CD4-positive, CD25-positive, alpha-beta regulatory T cell (primary cell): ENCODE measurements around the gene TNFRSF13B. TPM values are rescaled to one million over a fixed set of nuclear protein-coding genes. Genes with fewer than 3 reads are reported as not detected.
"Not testable (repeated sequence)": the region's sequence is repeated elsewhere in the genome, so short reads cannot be mapped to it uniquely, and the experiment has no call there.

Experiments
- ATAC-seq, 2 donors: fragments of 150-1000 bp; cut with Tn5 transposase; one replicate each; pipeline ENCODE4 v1.10.0; 2021; ENCODE audit warnings: low read depth in 2 of 2, moderate number of reproducible peaks in 2 of 2, moderate library complexity in 1 of 2
- DNase-seq, 3 donors: peaks; one replicate each; pipeline versions ENCODE4 v3.0.0 to v3.0.0-alpha.2; 2012 to 2022; ENCODE audit warnings: mixed read lengths in 1 of 3
- H3K27ac ChIP-seq: one replicate; pipeline ENCODE4 v1.7.0; 2013; ENCODE audit warnings: mild to moderate bottlenecking, low read length; ENCODE audit not compliant: insufficient read depth, poor library complexity, severe bottlenecking
- H3K27me3 ChIP-seq: one replicate; pipeline ENCODE4 v1.7.0; 2013; ENCODE audit warnings: low read length; ENCODE audit not compliant: control insufficient read depth, insufficient read depth
- H3K36me3 ChIP-seq: one replicate; pipeline ENCODE4 v1.7.0; 2013; ENCODE audit warnings: mild to moderate bottlenecking, low read length, moderate library complexity; ENCODE audit not compliant: control insufficient read depth, insufficient read depth
- H3K4me1 ChIP-seq: 2 replicates; pipeline ENCODE4 v1.7.0; 2013; ENCODE audit warnings: mild to moderate bottlenecking, low read length; ENCODE audit not compliant: insufficient read depth, control insufficient read depth, poor library complexity, severe bottlenecking
- H3K4me3 ChIP-seq: one replicate; pipeline ENCODE4 v1.7.0; 2013; ENCODE audit warnings: low read depth, mild to moderate bottlenecking, low read length, moderate library complexity
- H3K9me3 ChIP-seq, 2 experiments: 1 replicate in 1 of 2; 2 replicates in 1 of 2; pipeline ENCODE4 v1.7.0; 2013; ENCODE audit warnings: low read length in 2 of 2, mild to moderate bottlenecking in 1 of 2, moderate library complexity in 1 of 2; ENCODE audit not compliant: control insufficient read depth in 2 of 2
- H3K27ac Mint-ChIP-seq, 3 donors: one replicate each; pipeline ENCODE4 v1.8.0; 2020 to 2022; ENCODE audit warnings: mild to moderate bottlenecking in 3 of 3, mixed read lengths in 3 of 3, moderate library complexity in 2 of 3
- H3K27me3 Mint-ChIP-seq: one replicate; pipeline ENCODE4 v1.8.0; 2022; ENCODE audit warnings: mild to moderate bottlenecking, mixed read lengths
- H3K36me3 Mint-ChIP-seq: one replicate; pipeline ENCODE4 v1.8.0; 2020; ENCODE audit warnings: mixed read lengths
- H3K4me1 Mint-ChIP-seq, 4 donors: one replicate each; pipeline ENCODE4 v1.8.0; 2020 to 2022; ENCODE audit warnings: mixed read lengths in 4 of 4, mild to moderate bottlenecking in 1 of 4
- H3K4me3 Mint-ChIP-seq, 4 donors: one replicate each; pipeline ENCODE4 v1.8.0; 2020 to 2022; ENCODE audit warnings: mild to moderate bottlenecking in 4 of 4, mixed read lengths in 4 of 4, moderate library complexity in 3 of 4
- H3K9me3 Mint-ChIP-seq, 7 donors: one replicate each; pipeline ENCODE4 v1.8.0; 2020 to 2022; ENCODE audit warnings: mixed read lengths in 7 of 7, mild to moderate bottlenecking in 3 of 7, moderate library complexity in 2 of 7
- polyA plus RNA-seq, 4 donors: library from polyadenylated mRNA; unstranded; fragments of 300-500 nt; fragmentation: Illumina TruSeq; gene quantifications; one replicate each; pipeline ENCODE4 v1.2.3, GENCODE V29; 2021
- total RNA-seq: library from RNA; stranded (reverse); gene quantifications from one replicate; pipeline ENCODE4 v1.2.3, GENCODE V29; 2022

TNFRSF13B gene
- total and polyA plus RNA-seq, 5 donors from 2014 or later: 0.73 to 4.8 (median 3.1) TPM

DNA sequence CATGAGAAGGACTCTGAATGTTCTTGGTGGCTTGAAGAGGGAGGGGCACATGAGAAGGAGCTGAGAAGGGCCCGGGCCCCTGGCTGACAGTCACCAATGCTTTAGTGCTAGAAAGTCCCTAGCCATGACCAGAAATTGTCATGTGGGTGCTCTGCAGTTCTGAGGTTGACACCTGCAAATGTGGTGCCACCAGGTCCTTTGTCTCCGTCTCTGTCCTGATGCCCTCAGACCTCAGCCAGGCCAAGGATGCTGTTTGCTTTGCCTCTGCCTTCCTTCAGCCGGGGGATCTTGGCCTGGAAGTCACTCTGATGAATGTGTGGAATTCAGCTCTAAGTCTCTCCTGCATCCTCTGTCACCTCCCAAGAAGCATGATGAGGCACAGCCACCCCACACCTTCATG, 63.6 kb downstream of the TNFRSF13B start:
- Histone ChIP-seq H3K4me3 (no peak overlapping the region), H3K27ac (no peak overlapping the region), H3K36me3 (no peaks in the 10 kb centered on the region), H3K9me3 (no peaks in the 10 kb centered on the region), H3K27me3 (peaks cover 2% of the 10 kb centered on the region), H3K4me1 (peaks cover 8% of the 10 kb centered on the region)
- Mint-ChIP-seq H3K27ac (peak overlapping the region in 1 of 3 donors; percentile 28), H3K9me3 (peaks cover 0 to 2% (median 0%) of the 10 kb centered on the region in 7 donors), H3K27me3 (peaks cover 23% of the 10 kb centered on the region), H3K4me1 (peaks cover 0 to 35% (median 12%) of the 10 kb centered on the region in 4 donors), H3K4me3 (no peak overlapping the region), H3K36me3 (no peaks in the 10 kb centered on the region)
- DNase-seq: no peak
- no peak for ATAC-seq

GRCh38 chr17:16906680-16907079, 65.2 kb downstream of the TNFRSF13B start:
- H3K9me3 Mint-ChIP-seq: peaks cover 0 to 2% (median 0%) of the 10 kb centered on the region in 7 donors

GRCh38 chr17:16905593-16906191, 66.2 kb downstream of the TNFRSF13B start:
- Mint-ChIP-seq H3K27ac (no peak overlapping the region), H3K9me3 (peaks cover 0 to 1% (median 0%) of the 10 kb centered on the region in 7 donors), H3K27me3 (peaks cover 38% of the 10 kb centered on the region), H3K4me3 (no peak overlapping the region), H3K36me3 (no peaks in the 10 kb centered on the region), H3K4me1 (peaks cover 0 to 22% (median 9%) of the 10 kb centered on the region in 4 donors)
- peaks cover 8% of the 10 kb centered on the region for H3K4me1 ChIP-seq
- ATAC-seq (no peak), DNase-seq (no peak)
- no peaks in the 10 kb centered on the region for H3K36me3 ChIP-seq
- H3K27ac ChIP-seq: no peak overlapping the region
- H3K9me3 ChIP-seq: no peaks in the 10 kb centered on the region
- H3K27me3 ChIP-seq: peaks cover 12% of the 10 kb centered on the region
- no peak overlapping the region for H3K4me3 ChIP-seq

More at GRCh38 chr17:16906680-16907079, 65.2 kb downstream of the TNFRSF13B start:
- peaks cover 0 to 28% (median 12%) of the 10 kb centered on the region in 4 donors for H3K4me1 Mint-ChIP-seq
- Histone ChIP-seq H3K4me1 (peaks cover 8% of the 10 kb centered on the region), H3K27me3 (peaks cover 5% of the 10 kb centered on the region), H3K4me3 (no peak overlapping the region), H3K36me3 (no peaks in the 10 kb centered on the region), H3K9me3 (no peaks in the 10 kb centered on the region), H3K27ac (no peak overlapping the region)
- no peak overlapping the region for H3K27ac Mint-ChIP-seq
- H3K4me3 Mint-ChIP-seq: peak overlapping the region in 1 of 4 donors; percentile 18
- H3K27me3 Mint-ChIP-seq: peaks cover 36% of the 10 kb centered on the region
- H3K36me3 Mint-ChIP-seq: no peaks in the 10 kb centered on the region
- DNase-seq (peak in 1 of 3 donors; percentile 32), ATAC-seq (no peak)

DNA sequence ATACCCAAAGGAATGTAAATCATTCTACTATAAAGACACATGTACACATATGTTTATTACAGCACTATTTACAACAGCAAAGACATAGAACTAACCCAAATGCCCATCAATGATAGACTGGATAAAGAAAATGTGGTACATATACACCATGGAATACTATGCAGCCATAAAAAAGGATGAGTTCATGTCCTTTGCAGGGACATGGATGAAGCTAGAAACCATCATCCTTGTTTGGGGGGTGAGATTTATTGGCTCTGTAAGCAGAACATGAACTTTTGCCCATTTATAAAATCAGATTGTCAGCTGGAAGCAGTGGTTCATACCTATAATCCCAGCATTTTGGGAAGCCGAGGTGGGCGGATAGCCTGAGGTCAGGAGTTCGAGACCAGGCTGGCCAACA, 68.8 kb downstream of the TNFRSF13B start:
- H3K27me3 ChIP-seq: peaks cover 17% of the 10 kb centered on the region
- not testable (repeated sequence) for H3K4me3 ChIP-seq, H3K27ac Mint-ChIP-seq, H3K36me3 ChIP-seq, H3K36me3 Mint-ChIP-seq, DNase-seq, H3K4me1 ChIP-seq, H3K9me3 Mint-ChIP-seq, H3K4me3 Mint-ChIP-seq, H3K9me3 ChIP-seq, ATAC-seq, H3K27ac ChIP-seq
- Mint-ChIP-seq H3K4me1 (peaks cover 0 to 13% (median 7%) of the 10 kb centered on the region in 4 donors), H3K27me3 (peaks cover 38% of the 10 kb centered on the region)

GRCh38 chr17:16900288-16900882, 71.5 kb downstream of the TNFRSF13B start:
- Histone ChIP-seq H3K27ac (no peak overlapping the region), H3K27me3 (peaks cover 17% of the 10 kb centered on the region), H3K9me3 (no peaks in the 10 kb centered on the region), H3K36me3 (no peaks in the 10 kb centered on the region), H3K4me3 (no peak overlapping the region), H3K4me1 (no peaks in the 10 kb centered on the region)
- ATAC-seq (no peak), DNase-seq (no peak)
- Mint-ChIP-seq H3K27ac (no peak overlapping the region), H3K9me3 (peaks cover 0 to 2% (median 0%) of the 10 kb centered on the region in 7 donors), H3K4me3 (no peak overlapping the region), H3K27me3 (peaks cover 25% of the 10 kb centered on the region), H3K4me1 (no peaks in the 10 kb centered on the region), H3K36me3 (no peaks in the 10 kb centered on the region)

GRCh38 chr17:16897211-16897896, 74.6 kb downstream of the TNFRSF13B start:
- H3K27me3 ChIP-seq: peaks cover 14% of the 10 kb centered on the region
- not testable (repeated sequence) for ATAC-seq, H3K4me3 ChIP-seq, H3K36me3 Mint-ChIP-seq, H3K9me3 ChIP-seq, H3K27ac Mint-ChIP-seq, H3K4me1 Mint-ChIP-seq, H3K4me1 ChIP-seq, H3K4me3 Mint-ChIP-seq, DNase-seq, H3K9me3 Mint-ChIP-seq, H3K36me3 ChIP-seq, H3K27ac ChIP-seq
- H3K27me3 Mint-ChIP-seq: peaks cover 13% of the 10 kb centered on the region

- not testable (repeated sequence) for H3K36me3 Mint-ChIP-seq, DNase-seq, H3K9me3 Mint-ChIP-seq, H3K4me1 Mint-ChIP-seq, H3K4me3 Mint-ChIP-seq, H3K27me3 Mint-ChIP-seq, H3K4me3 ChIP-seq, H3K9me3 ChIP-seq, H3K4me1 ChIP-seq, H3K36me3 ChIP-seq, H3K27ac ChIP-seq, ATAC-seq, H3K27ac Mint-ChIP-seq
- peaks cover 11% of the 10 kb centered on the region for H3K27me3 ChIP-seq
Measured at GRCh38 chr17:16896235-16896634, 75.7 kb downstream of the TNFRSF13B start.
